Islet of Langerhans (tissue), 1 donor: ENCODE measurements around the gene NRARP.
"Not testable (repeated sequence)": the region's sequence is repeated elsewhere in the genome, so short reads cannot be mapped to it uniquely, and the experiment has no call there.

Experiments used
- FAIRE-seq: peaks from one replicate; lab custom pipeline; 2011; peaks lifted over from hg19 to GRCh38; lab: Jason Lieb, UNC

The NRARP gene, protein sequence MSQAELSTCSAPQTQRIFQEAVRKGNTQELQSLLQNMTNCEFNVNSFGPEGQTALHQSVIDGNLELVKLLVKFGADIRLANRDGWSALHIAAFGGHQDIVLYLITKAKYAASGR

DNA sequence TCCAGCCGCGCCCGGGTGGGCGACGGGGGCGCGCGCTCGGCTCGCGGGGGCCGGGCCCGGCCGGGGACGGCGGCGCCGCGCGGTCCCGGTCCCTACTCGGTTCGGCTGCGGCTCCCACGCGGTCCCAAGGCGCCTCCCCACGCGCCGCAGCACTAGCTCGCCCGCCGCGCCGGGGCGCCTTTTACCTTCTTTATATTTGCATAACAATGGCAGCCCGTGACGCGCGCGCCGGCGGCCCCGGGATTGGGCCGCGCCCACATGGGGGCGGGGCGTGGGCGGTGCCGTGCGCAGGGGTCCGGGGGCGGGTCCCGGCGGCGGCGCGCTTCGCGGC lies at the start of gene NRARP:
TSS of gene NRARP (minus strand) at position 154 of the 331 bp plus-strand sequence. CDS start 343 bp downstream, outside the sequence.
- FAIRE-seq, result no peak

DNA sequence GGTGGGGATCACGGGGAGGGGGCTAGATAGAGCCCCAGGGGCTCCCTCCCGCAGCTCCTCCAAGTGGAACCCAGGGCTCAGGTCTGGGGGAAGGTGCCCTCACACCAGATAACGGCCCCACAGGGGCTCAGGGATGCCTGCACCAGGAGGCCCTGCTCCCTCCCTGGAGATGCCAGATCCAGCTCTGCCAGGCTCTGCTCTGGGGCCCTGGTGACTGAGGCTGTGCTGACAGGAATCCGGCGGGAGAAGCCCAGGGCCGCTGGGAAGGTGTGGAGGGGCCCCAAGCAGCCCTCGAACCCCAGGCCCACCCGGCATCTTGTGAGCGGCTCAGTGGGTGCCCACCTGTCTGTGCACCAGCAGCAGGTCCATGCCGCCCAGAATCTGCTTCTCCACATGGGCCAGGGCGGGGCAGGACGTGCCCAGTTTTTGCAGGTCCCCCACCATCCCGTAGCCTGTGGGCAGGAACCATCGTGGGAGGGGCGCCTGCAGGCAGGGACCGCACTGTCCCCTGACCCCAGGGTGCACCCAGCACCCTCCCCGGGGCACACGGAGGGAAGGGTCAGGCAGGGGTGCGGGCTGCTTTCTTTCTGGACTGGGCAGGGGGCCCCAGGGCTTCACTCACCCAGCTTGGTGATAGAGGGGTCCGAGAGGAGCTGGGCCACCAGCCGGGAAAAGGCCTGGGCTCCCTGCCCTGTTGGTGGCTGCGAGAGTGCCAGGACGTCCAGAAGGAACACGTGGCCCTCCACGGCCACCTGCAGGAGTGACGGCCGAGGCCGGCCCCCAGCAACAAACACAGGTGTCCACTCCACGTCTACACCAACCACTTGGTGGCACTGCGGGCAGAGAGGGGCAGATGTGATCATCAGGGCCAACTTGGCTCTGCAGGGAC lies 48.9 kb upstream of the NRARP start:
- FAIRE-seq, result no peak

DNA sequence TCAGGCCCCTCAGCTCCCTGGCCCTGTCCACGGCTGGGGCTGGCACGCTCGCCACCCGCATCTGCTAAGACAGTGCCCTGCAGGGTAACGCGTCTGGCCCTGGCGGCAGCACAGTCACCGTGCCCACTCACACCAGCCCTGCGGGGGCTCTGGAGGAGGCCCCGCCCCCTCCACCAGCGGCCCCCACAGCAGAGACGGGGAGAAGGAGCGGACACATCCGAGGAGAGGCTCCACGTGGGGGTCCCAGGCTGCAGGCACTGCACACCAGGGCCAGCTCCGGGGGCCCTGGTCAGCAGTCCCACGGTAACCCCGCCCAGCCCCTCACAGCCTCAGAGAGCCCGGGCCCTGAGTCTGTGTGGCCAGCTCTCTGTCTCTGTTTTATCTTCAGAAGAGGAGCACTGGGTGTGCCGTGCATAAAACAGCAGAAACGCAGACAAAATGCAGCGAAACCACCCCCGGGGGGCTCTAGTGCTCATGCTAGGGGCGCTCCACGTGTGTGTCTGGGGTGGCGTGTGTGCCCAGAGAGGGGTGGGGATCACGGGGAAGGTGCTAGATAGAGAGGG lies 47.5 kb upstream of the NRARP start:
- no peak for FAIRE-seq

DNA sequence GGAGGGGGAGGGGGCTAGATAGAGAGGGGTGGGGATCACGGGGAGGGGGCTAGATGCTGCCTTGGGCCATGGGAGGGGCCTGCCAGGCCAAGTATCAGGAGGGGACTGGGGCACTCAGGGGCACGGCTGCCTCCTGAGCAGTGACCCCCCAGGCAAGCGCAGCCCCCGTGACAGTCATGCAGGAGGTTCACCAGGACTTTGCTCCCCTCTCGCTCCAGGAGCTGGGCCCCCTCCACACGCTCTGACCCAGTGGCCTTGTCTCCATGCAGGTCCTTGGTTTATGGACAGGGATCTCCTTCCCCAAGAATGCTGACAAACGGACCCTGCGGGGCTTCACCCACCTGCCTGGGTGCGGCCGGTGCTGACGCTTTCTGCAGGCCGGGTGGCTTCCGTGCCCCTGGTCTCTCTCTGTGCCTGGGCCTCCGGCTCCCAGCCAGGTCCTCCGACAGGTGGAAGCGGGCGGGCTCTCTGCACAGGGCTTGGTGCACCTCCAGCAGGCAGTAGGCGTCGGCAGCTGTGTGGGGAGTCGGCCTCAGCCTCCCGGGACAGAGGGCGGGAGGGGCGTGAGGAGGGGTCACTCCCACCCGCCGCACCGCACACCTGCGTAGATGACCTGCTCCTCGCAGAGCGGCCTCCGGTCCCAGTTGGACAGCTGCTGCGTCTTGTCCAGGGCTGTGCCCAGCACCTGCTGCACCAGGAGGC lies 46.8 kb upstream of the NRARP start:
- no peak for FAIRE-seq

DNA sequence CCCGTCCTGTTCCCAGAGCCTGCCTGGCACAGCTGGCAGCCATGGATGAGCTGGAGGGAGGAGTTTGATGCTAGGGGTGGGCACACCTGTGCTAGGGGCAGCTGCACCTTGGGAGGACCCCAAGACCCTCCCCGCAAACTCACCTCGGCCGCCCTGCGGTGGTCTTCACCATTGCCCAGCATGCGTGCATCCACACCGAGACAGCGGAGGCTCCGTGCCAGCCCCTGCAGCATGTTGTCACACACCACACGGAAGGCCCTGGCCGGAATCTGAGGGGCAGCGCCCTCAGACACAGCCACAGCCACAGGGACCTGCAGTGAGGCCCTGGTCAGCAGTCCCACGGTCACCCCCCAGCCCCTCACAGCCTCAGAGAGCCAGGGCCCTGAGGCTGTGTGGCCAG lies 45.9 kb upstream of the NRARP start:
- no peak for FAIRE-seq

DNA sequence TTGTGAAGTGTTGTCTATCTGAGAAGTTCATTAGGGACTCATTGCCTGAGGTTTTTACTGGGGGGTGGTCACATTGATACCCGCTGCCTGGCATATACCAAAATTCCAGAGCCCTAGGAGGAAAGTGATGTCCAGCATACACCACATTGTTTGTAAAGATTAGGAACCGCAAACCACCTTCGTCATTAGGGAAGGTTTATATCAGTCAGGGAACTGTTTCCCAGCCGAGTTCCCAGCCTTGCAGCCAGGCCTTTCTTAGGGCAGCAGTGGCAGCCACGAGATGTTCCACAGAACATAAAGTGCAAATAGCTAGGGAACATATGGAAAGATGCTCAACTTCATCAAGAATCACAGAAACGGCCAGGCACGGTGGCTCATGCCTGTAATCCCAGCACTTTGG lies 40.4 kb upstream of the NRARP start:
- no peak for FAIRE-seq

DNA sequence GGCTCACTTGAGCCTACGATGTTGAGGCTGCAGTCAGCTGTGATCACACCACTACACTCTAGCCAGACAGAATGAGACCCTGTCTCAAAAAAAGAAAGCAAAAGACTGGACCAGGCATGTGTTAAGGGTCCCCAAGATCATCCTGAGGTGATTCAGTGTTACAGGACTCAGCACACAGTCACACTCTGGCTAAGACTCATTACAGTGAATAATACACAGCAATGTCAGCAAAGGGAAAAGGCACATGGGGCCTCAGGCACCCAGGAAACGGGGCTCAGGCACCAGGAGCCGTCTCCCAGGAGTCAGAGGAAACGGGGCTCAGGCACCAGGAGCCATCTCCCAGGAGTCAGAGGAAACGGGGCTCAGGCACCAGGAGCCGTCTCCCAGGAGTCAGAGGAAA lies 39.2 kb upstream of the NRARP start:
- FAIRE-seq, result no peak

DNA sequence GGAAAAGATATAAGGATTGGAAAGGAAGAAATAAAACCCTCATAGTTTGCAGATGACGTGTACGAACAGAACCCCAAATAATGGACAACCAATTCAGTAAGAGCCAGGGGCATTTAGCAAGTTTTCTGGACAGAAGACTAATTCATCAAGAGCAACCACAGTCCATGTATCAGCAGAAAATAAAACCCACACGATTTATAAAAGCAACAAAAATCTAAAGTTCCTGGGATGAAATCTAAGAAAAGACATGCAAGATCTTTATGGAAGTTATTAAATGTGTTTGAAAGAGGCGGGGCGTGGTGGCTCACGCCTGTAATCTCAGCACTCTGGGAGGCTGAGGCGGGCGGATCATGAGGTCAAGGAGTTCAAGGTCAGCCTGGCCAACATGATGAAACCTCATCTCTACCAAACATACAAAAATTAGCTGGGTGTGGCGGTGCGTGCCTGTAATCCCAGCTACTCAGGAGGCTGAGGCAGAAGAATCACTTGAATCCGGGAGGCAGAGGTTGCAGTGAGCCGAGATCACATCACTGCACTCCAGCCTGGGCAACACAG lies 37.9 kb upstream of the NRARP start:
- not testable (repeated sequence) for FAIRE-seq

DNA sequence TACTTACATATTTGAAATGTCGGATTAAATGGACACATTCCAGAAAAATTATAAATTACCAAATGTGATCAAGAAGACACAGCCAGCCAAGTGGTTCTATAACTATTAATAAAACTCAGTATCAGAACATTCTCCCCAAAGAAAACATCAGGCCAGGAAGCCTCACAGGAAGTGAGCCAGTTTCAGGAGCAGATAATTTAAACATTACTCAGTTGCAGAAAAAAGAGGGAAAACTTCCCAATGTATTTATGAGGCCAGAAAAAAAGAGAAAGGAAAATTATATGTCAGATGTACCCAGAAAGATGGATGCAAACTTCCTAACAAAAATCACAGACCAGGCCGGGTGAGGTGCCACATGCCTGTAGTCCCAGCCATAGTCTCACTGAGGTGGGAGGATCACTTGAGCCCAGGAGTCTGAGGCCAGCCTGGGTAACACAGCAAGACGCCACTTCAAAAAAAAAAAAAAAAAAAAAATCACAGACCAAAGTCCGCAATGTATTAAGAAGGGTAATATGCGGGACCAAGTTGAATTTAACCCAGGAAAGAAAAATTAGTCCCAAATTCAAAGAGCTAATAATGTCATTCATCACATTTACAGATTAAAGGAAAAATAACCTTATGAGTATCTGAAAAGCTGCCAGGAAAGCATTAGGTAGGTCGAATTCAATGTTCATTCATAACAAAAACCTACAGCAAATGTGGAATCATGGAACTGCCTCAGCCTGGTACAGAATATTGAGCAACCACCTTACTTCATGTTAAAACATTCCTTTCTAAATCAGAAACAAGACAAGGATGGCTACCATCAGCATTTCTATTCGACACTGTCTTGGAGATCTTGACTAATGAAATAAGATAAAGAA lies 37.2 kb upstream of the NRARP start:
- no peak for FAIRE-seq

DNA sequence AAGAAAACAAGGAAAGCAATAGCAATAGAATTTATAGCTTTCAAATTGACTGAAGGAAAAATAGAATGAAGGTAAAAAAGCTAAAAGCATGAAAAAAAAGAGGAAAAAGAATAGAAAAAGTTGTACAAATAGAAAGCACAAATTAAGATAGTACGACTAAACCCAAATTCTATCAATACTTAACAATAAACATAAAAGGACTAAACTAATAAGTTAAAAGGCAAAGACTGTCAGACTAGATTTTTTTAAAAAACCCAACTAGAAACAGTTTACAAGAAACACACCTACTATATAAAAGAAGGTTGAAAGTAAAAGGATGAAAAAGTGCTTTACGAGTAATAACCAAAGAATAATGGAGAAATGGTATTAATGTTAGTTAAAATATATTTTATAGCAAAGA lies 34.7 kb upstream of the NRARP start:
- no peak for FAIRE-seq

DNA sequence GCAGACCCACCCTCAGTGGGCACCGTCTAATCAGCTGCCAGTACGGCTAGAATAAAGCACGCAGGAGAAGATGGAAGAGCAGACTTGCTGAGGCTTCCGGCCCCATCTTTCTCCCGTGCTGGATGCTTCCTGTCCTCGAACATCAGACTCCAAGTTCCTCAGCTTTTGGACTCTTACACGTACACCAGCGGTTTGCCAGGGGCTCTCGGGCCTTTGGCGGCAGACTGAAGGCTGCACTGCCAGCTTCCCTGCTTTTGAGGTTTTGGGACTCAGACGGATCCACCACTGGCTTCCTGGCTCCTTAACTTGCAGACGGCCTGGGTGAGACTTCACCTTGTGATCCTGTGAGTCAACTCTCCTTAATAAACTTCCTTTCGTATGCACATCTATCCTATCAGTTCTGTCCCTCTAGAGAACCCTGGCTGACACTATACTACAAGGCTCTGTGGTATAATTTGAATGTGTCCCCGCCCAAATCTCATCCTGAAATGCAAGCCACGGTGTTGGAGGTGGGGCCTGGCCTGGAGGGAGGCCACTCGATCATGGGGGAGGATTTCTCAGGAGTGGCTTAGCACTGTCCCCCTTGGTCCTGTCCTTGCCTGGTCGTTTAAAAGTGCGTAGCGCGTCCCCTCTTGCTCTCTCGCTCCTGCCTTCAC lies 31.1 kb upstream of the NRARP start:
- no peak for FAIRE-seq

DNA sequence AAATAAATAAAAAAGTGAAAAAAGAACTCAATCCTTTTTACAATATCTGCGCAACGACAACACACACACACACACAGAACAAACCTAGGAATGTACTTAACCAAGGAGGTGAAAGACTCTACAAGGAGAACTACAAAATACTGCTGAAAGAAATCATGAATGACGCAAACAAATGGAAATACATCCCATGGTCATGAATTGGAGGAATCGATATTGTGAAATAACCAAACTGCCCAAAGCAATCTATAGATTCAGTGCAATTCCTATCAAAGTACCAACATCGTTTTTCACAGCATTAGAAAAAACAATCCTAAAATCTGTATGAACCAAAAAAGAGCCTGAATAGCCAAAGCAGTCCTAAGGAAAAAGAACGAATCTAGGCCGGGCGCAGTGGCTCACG lies 29.9 kb upstream of the NRARP start:
- FAIRE-seq, result no peak

DNA sequence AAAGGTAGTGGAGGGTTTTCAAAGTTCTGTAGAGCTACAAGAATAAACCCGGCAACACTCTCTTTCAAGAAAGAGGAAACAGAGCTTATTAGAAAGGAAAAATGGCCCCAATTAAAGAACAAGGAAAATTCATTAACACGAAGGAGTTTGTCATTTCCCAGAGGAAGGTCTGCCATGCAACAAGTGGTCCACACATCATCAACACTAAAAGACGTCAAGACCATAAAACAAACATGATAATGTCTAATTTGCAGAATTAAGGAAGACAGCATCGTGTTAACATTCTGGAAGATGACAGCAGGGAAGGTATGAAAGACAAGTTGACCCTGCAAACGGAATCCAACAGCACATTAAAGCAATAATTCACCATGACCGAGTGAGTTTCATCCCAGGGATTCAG lies 28.6 kb upstream of the NRARP start:
- FAIRE-seq, result no peak

DNA sequence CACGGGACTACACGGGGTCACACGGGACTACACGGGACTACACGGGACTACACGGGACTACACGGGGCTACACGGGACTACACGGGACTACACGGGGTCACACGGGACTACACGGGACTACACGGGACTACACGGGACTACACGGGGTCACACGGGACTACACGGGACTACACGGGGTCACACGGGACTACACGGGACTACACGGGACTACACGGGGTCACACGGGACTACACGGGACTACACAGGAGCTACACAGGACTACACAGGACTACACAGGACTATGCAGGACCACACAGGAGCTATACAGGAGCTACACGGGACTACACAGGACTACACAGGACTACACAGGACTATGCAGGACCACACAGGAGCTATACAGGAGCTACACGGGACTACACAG lies 27.5 kb upstream of the NRARP start:
- FAIRE-seq, result not testable (repeated sequence)

DNA sequence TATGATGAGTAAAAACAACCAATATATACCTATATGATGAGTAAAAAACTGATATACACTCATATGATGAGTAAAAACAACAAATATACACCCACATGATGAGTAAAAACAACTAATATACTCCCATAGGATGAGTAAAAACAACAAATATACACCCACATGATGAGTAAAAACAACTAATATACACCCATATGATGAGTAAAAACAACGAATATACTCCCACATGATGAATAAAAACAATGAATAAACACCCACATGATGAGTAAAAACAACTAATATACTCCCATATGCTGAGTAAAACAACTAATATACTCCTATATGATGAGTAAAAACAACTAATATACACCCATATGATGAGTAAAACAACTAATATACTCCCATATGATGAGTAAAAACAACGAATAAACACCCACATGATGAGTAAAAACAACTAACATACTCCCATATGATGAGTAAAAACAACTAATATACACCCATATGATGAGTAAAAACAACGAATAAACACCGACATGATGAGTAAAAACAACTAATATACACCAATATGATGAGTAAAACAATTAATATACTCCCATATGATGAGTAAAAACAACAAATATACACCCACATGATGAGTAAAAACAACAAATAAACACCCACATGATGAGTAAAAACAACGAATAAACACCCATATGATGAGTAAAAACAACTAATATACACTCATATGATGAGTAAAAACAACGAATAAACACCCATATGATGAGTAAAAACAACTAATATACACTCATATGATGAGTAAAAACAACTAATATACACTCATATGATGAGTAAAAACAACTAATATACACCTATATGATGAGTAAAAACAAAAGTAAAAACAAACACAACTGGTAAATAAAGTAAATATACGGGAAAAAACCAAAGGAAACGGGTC lies 25.8 kb upstream of the NRARP start:
- FAIRE-seq, result peak; percentile 100

DNA sequence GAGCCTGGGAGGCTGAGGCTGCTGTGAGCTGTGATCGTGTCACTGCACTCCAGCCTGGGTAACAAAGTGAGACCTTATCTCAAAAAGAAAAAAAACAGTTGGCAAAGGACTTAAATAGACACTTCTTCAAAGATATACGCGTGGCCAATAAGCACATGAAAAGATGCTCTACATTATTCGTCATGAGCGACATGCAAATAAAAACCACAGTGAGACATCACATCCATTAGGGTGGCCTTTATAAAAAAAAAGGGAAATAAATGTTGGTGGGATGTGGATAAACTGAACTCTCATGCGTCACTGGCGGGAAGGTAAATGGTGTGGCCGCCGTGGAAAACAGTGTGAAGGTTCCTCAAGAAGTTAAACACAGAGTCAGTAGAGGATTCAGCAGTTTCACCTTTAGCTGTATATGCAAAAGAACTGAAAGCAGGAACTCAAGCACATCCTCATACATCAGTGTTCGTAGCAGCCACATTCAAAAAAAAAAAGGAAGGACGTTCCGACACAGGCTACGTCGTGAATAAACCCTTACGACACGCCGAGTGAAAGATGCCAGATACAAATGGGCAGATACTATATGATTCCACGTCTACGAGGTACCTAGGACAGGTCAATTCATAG lies 24.5 kb upstream of the NRARP start:
- FAIRE-seq, result no peak

DNA sequence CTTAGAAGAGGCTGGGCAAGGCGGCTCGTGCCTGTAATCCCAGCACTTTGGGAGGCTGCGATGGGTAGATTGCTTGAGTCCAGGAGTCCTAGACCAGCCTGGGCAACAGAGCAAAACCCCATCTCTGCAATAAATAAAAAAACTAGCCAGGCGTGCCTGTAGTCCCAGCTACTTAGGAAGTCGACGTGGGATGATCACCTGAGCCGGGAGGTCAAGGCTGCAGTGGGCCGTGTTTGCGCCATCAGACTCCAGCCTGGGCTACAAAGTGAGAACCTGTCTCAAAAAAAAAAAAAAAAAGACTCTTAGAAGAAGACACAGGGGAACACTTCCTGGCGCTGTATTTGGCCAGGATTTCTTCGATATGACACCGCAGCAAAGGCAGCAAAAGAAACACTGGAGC lies 23.7 kb upstream of the NRARP start:
- FAIRE-seq, result no peak

DNA sequence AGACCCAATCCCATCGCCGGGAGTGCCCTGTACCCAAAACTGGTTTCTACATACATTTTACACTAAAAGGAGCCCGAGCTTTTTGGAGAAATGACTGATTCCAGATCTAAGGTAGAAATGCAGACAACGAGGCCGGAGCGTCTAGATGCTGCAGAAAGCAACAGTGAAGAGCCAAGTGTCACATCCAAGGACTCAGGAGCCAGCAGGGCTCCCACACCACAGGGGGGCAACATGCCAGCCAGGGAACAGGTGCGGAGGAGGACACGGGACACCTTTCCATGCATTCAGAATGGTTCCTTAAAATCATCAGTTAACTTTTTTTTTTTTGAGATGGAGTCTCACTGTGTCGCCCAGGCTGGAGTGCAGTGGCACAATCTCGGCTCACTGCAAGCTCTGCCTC lies 23.1 kb upstream of the NRARP start:
- no peak for FAIRE-seq

DNA sequence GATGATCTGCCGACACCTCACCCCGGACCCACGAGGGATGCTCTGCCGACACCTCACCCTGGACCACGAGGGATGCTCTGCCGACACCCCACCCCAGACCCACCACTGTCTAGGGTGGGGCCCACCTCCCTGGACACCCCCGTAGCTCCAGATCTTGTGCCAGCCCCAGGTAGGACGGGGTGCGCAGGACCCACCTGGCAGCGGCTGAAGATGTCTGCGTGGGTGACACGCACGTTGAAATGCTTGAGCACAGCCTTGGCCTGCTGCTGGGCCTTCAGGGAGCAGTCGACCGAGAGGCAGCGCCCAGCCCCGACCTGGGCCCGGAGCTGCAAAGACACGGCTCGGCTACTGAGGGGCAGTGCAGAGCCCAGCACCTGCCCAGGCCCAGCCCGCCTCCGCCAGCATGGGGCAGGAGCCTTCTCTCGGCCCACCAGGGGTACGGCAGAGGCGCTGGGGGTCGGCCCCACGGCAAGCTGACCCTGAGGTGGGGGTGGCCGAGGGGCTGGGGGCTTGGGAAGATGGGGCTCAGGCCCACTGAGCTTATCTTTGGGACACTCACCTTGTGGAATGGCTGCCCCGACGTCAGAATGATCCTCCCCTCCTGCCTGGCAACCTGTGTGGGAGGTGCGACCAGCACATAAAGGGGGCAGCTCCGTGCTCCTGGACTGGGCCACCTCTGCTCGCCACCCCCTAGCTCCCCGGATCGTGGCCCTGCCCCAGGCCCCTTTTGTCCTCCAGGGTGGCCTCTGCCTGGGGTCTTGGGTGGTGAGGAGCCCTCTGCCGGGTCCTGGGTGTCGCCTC lies 21.7 kb upstream of the NRARP start:
- FAIRE-seq, result no peak
